ENCODE data around the gene CHAC1.

The CHAC1 gene

DNA sequence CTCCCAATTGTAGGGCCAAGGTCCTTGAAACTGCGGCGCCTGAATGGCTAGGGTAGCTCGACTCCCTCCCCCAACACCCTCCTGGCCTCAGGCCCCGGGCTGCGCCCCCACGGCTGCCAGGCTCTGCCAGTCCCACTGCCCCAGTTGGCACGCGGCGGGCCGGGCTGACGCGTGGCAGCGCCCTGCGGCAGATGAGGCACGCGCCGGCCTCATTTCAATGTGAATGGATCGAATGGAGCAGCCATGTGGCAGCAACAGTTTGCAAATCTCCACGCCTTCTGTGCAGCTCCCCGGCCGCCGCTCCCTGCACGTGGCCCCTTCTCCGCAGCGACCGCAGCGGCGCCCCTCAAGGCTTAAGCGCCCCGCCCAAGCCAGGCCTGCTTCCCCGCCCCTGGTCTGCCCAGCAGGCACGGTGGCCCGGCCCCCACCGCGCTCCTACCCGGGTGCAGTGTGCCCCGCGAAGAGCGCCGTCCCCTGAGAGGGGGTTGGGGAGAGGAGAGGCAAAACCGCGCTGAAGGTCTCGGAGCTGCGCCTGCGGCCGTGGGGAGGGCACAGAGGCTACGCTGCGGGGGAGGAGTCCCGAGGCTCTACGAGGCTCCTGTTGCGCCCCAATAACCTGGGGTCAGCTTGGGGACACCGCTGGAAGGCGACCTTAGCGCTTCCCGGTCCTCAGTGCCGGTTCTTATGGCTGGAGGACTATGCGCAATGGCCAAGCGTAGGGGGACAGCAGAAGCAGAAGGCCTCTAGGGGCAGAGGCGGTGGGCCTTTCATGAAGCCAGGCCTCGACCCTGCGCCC is 27.2 kb upstream of the CHAC1 start:
- peak; percentile 17 for DNase-seq

DNA sequence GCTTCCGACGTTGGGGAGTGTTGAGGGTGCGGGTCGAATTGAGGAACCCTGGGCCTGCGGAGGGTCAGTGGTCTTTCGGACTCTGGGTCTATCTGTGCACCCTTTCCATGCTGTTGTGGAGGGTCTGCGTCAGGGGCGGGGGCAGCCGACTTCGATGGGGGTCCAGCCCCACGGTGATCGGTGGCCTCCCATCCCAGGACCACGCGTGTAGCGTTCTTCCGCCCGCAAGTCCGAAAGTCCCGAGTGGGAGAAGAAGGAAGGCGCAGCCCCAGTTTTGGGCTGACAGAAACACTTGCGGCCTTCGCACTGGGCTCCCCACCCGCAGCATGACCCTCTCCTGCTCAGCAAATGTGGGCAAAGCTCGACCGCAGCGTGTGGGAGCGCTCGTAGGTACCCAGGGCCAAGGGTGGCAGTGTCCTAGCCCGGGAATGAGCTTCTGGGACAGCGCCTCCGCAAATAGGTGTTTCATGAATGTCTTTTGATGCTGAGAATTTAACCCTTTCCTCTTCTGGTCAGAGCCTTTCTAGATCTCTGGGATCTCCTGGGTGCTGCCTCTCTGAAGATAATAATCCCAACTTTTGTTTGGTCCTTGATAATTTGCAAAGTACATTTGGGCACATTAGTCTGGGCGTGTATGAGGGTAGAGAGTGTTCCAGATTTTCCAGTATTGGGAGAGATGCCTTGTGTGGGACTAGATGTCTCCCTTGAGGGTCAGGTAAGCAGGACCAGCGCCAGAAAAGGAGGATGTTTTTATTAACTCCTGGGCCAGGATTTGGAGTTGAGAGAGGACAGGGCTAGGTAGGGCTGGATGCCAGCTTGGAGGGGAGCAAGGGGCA is 26.4 kb upstream of the CHAC1 start:
- no peak for DNase-seq

- DNase-seq = peak; percentile 18
Observed at GRCh38 chr15:40927495-40927872, 25.8 kb upstream of the CHAC1 start.

DNA sequence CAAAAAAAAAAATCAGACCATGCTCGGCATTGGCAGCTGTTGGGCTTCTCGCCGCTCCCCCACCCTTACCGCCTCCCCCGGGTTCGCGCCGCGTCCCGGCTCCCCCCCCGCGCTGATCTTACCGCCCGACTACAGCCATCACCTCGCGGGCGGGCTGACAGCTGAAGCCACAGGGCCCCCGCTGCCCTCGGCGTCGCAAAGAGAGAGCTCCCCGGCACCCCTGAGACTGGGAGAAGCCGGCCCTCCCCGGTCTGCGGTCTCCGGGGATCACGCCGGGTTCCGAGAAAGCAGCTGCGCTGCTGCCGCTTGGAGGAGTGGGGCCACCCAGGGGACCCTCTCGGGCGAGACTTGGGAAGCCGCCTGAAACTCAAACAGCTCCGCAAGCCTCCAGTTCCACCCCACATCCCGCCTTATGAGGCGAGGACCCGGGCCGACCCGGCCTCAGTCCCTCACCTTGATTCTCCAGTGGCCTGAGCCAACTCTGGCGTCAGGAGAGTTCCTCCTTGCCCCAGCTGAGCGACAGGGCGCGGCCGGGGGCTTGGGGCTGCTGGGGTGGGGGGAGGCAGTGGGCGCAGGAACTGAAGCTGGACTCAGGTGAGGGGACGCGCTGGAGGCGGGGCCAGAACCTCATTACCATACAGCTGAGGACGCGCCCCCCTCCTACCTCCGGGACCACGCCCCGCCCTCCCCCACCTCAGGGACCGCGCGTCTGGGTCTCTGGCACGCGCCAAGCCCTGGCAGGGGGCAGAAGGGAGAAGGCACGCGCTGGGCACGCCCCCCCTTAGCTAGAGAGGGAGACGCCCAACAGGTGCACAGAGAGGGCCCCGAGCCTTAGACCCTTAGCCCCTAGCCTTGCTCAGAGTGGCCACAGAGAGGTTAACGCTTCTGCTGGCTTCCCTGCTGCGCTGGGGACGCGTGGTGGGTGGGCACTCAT is 25.1 kb upstream of the CHAC1 start:
- DNase-seq = peak; percentile 88

GRCh38 chr15:40928821-40929659 is 24.2 kb upstream of the CHAC1 start, which contains the start of gene DLL4:
Gene DLL4, plus strand, starts transcription at chr15:40929340. Its CDS starts 329 bp downstream, at chr15:40929669.
- peak; percentile 83 for DNase-seq

DNA sequence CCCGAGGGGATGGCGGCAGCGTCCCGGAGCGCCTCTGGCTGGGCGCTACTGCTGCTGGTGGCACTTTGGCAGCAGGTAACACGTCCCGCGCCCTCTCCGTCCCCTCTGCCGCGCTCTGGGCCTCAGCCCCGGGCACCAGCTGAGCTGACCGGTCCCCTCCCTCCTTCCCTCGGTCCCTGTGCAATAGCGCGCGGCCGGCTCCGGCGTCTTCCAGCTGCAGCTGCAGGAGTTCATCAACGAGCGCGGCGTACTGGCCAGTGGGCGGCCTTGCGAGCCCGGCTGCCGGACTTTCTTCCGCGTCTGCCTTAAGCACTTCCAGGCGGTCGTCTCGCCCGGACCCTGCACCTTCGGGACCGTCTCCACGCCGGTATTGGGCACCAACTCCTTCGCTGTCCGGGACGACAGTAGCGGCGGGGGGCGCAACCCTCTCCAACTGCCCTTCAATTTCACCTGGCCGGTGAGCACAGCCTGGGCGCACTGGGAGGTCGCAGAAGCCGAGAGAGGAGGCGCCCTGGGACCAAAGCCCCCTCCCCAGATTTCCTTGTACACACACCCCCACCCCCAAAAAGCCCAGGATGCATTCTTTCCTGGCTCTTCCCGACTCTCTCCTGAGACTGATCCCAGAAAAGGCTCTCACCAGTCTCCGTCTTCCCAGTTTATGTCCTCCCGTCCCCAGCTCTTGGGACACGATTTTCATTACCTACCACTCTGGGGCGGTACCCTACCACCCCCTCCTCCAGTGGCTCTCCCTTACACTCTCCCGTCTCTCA is 23.4 kb upstream of the CHAC1 start:
- DNase-seq = no peak

GRCh38 chr15:40930430-40931299 is 22.6 kb upstream of the CHAC1 start:
- DNase-seq = peak; percentile 27

DNA sequence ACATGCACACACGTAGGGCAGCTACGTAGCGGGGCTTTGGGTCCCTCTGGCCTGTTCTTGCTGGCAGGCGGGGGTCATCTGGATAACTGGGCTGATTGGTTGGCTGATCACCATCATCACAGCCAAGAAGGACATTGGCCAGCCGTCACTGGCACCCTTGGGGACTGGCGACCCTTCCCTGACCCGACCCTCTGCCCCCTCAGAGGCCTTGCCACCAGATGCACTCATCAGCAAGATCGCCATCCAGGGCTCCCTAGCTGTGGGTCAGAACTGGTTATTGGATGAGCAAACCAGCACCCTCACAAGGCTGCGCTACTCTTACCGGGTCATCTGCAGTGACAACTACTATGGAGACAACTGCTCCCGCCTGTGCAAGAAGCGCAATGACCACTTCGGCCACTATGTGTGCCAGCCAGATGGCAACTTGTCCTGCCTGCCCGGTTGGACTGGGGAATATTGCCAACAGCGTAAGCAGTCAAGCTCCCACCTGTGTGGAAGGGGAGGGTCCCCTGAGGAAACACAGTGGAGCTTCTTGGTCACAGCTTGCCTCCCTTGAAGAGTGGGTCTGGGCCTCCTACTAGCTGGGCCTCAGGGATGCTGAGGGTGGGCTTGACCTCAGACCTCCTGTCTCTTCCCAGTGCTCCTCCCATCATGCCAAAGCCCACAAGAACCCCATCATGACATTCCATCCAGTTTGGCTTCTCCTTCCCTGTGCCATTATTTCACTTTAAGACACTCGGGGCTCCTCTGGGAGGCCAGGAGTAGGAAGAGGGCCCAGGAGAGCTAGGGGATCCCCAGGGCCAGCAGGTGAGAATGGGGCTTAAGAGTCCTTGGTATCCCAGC is 21.8 kb upstream of the CHAC1 start:
- no peak for DNase-seq

DNA sequence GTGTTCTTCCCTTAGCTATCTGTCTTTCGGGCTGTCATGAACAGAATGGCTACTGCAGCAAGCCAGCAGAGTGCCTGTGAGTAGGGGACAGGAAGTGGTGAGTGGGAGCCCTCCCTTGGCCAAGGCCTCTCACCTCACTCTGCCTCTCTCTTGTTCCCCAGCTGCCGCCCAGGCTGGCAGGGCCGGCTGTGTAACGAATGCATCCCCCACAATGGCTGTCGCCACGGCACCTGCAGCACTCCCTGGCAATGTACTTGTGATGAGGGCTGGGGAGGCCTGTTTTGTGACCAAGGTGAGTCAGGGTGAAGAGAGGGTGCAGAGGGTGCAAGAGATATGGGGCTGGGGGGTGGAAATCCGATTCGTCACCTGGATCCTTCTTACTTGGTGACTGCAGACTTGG is 21.1 kb upstream of the CHAC1 start:
- DNase-seq = no peak

- peak; percentile 21 for DNase-seq
Observed at GRCh38 chr15:40932649-40933516, 20.4 kb upstream of the CHAC1 start.

DNA sequence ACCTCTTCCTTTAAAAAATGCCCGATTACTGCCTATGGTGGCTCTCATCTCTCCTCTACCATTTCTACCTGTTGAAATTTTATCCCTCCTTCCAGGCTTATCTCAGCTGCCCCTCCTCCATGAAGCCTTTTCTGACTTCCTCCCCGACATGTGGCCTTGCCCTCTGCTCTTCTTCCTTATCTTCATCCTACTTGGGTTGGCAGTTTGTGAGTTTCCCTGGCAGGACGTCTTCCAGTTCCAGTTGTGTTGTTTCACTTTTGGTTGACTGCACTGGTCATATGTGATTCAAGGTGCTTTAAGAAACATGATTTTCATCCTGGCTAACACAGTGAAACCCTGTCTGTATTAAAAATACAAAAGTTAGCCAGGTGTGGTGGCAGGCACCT is 19.8 kb upstream of the CHAC1 start:
- no peak for DNase-seq

DNA sequence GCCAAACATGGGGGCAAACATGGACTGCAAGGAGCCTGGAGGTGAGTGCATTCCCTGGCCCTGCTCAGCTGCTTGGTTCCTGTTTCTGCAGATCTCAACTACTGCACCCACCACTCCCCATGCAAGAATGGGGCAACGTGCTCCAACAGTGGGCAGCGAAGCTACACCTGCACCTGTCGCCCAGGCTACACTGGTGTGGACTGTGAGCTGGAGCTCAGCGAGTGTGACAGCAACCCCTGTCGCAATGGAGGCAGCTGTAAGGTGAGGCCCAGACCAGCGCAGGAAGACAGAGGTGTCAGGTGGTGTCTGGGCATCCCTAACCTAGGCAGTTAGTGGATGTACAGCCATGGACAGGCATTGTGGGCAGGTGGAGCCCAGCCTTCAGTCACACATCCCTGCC is 18.8 kb upstream of the CHAC1 start:
- DNase-seq = no peak

DNA sequence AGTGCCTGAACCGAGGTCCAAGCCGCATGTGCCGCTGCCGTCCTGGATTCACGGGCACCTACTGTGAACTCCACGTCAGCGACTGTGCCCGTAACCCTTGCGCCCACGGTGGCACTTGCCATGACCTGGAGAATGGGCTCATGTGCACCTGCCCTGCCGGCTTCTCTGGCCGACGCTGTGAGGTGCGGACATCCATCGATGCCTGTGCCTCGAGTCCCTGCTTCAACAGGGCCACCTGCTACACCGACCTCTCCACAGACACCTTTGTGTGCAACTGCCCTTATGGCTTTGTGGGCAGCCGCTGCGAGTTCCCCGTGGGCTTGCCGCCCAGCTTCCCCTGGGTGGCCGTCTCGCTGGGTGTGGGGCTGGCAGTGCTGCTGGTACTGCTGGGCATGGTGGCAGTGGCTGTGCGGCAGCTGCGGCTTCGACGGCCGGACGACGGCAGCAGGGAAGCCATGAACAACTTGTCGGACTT is 17.0 kb upstream of the CHAC1 start:
- no peak for DNase-seq

- DNase-seq = no peak
Observed at GRCh38 chr15:40936709-40937666, 16.3 kb upstream of the CHAC1 start.

- DNase-seq = no peak
Observed at GRCh38 chr15:40937762-40938535, 15.3 kb upstream of the CHAC1 start.

GRCh38 chr15:40938536-40938870 is 14.8 kb upstream of the CHAC1 start:
- DNase-seq = no peak

Measured in NCI-H748 treated with DMSO at 0.1 percent for 48 hours (cell line).